GM03348 (cell line): ENCODE results near the gene BCO2.
"Not testable (repeated sequence)": the region's sequence is repeated elsewhere in the genome, so short reads cannot be mapped to it uniquely, and the experiment has no call there.

Source experiments
- DNase-seq: peaks from one replicate; pipeline ENCODE4 v3.0.0; 2012; ENCODE audit warnings: low spot score

The BCO2 gene

DNA sequence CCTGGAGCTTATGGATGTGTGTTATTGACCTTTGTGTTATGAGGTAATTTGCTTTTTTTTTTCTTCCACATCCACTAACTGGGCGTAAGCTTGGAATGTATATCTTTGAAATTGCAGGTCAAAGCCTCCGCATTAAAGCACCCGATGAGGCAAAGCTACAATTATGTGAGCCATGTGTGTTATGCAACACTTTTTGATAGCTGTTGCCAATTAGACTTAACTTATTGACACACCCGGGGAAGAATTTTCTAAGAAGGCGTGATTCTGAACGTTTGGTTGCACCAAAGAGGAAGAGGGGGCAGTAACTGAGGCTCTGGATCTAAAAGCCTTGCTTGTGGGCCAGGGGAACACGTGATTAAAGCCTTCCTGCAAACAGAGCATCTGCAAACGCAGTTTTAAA lies 8.8 kb upstream of the BCO2 start:
- DNase-seq: peak; percentile 72

DNA sequence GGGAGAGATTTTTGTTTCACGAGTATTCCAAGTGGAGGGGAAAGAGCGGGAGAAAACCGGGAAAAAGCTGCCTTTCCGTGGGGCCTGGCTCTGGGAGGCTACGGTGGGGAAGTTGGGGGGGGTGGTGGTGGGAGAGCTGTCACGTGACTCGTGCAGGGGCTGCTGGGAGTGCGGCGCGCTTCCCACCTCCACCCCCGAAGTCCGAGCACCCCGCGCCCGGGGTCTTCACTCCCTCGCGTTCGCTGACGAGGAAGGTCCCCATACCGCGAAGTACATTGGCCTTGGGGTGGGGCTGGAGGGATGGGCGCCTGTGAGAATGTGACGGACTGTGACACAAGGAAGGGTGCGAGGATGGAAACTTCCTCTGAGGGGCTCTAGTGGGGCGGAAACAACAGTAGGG lies 8.2 kb upstream of the BCO2 start, which contains the start of gene TEX12:
Gene TEX12 (plus strand): TSS at position 228 of the 400 bp plus-strand sequence. CDS start 1,897 bp downstream, outside the sequence.
- no peak for DNase-seq

DNA sequence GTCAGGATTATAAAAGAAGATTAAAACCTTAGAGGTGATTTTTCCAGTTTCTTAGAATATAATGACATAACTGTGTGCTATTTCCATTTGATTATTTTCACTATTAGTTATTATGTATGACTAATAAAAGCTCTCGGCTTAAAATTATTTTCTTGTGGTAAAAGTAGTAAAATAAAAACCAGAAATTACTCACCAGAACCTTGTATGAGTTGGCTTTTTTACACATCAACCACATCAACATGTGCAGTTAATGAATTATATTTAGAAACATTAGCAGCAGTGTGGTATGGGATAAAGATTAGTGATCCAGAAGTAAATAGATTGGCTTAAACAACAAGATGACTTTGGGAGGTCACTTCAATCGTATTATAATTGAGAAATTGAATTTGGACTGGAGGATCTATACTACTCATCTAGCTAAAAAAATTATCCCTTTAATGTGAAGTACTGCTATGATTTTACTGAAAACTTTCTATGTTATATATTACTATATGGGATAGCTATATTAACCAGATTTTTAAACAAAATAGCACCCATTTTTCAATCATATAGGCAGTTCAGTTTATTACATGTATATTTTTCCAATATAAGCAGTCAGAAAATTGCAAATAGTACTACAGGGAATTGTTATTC lies 2.8 kb upstream of the BCO2 start:
- peak; percentile 51 for DNase-seq

DNA sequence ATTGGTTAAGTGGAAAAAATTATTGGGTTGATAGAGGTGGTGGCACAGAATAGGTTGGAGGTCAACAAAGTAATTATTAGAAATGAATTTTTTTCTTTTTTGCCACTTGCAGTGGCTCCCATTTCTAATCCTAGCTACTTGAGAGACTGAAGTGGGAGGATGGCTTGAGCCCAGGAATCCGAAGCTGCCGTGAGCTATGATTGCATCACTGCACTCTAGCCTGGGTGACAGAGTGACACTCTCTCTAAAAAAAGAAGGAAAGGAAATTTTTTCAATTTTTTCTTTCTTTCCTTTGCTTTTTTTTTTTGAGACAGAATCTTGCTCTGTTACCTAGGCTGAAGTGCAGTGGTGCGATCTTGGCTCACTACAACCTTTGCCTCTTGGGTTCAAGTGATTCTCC lies 2.2 kb upstream of the BCO2 start:
- no peak for DNase-seq

DNA sequence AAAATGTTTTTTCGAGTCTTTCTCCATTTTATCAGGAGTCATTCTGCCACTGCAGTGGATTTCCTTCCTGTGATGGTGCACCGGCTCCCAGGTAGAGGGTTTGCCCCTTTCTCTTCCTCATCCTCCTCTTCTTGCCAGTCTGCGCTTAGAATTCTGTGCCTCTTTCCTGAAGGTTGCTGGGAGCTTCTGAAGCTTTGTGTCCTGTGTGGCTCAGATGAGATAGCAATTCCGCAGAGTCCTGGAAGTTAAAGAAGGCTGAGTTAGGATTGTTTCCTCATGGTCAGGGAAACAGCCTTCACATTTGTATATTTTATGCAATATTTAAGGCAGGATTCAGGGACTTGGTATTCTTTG lies 264 bp downstream of the BCO2 start:
- DNase-seq: no peak

DNA sequence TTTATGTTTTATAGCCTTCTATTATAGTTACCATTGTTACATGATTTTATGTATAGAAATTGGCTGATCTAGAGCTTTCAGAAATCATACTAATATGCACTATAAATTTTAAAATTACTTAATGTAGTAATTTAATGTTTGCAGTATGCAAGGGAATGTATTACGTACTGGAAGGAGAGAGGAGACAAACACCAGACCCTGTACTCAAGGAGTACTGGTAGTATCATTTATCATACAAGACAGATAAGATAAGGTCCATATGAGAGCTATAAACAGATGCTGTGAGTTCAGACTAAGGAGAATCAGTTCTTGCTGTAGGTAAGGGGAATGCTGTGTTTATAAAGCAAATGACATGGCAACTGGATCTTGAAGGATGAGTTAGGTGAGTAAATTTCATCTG lies 765 bp downstream of the BCO2 start:
- no peak for DNase-seq

DNA sequence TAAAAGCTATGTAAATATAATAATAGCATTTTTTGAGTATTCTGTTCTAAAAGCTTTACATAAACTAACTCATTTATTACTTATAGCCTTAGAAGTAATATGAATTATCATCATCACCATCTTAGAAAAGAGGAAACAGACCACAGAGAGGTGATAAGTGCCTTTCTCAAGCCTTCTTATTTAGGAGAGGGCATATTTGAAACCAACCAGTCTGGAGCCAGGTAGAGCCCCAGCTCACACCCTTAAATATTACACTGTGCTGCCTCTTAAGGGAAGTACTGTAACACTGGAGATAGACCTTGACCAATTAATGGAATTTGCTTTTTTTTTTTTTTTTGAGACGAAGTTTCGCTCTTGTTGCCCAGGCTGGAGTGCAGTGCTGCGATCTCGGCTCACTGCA lies 2.3 kb downstream of the BCO2 start:
- no peak for DNase-seq

DNA sequence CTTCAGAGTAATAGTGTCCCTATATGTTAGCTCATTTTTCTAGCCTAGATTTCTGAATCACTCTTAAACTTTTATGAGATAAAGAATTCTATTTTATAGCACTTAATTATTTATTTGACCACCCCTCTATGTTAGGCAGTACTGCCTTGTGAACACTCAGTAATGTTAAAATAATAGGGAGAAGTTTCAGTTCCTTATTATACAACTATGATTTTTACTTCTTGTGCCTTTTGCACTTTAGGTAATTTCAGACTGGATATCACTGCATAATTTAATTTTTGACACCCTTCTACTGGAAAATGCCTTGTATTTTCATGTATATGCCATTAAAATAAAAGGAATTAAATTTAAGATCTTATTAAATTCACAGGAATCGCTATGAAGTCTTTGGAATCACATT lies 3.1 kb downstream of the BCO2 start:
- DNase-seq: no peak

DNA sequence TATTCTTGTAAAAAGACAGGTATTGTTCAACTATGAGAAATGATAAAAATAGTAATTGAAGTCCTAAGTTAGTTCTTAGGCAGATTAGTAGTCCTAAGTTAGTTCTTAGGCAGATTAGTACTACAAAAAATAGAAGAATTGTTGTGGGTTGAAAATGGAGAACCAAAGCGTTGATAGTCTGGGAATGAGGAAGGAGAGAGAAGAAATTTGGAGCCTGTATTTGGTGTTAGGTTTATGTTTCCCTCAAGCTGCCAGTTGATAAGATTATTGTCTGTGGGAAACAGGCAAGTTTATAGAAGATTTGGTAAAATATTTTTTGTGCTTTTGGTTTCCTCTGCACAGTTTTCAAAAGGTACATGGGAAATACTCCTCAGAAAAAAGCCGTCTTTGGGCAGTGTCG lies 3.6 kb downstream of the BCO2 start:
- DNase-seq: no peak

DNA sequence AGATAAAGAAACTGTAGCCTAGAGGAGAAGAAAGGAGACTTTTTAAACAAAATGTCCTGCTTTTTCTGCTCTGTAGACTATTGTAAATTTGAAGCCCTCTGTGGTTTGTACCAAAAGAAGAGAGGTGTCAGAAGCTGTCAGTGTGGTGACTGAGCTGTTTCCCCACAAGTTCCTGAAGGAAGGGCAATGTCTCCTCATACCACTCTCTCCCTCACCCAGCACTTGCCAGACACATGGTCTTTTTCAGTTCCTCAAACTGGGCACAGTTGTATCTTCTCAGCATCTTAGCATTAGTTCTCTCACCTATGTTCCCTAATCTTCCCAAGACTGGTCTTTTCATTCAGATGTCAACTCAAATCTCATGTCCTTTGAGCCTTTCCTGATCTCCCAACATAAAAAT lies 4.3 kb downstream of the BCO2 start:
- no peak for DNase-seq

DNA sequence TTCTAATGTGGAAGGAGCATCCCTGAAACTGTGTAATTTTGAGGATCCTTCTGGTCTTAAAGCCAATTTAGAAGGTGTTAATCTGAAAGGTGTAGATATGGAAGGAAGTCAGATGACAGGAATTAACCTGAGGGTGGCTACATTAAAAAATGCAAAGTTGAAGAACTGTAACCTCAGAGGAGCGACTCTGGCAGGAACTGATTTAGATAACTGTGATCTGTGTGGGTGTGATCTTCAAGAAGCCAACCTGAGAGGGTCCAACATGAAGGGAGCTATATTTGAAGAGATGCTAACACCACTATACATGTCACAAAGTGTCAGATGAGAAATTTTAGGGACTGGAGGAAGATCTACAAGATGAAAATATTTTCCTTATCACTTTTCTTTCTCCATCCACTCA lies 7.6 kb downstream of the BCO2 start:
- no peak for DNase-seq

DNA sequence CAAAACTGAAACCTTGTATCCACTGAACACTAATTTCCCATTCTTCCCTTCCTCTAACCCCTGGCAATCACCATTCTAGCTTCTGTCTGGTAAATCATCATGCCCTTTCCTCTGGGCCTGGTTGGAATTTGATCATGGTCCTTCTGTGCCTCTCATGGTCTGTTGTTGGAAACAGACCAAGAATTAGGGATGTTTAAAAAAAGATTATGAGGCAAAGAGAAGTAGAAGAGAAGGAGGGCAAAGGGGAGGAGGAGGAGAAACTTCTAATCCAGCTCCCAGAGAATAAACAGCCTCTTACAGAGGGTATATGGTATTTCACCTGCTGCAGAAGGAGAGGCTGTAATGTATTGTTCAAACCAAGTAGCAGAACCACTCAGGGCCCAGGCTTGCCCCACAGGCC lies 10.6 kb downstream of the BCO2 start:
- DNase-seq: no peak

DNA sequence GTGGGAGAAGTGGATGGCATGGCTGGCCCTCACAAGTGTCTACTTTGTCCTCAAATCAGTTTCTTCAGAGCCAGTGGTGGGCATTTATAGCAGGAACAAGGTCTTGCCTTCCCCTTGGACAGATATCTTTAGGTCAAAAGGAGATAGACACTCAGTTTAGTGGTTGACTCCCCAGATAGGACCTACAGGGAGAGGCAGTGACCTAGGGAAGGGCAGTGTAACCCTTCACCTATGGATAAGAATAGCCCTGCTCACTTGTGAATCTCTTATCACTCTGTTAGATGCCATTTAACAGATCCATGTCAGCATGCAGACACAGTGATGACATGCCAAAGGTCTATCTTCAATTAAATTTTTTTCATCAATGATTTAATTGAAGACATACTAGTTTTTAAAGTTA lies 11.0 kb downstream of the BCO2 start:
- no peak for DNase-seq

DNA sequence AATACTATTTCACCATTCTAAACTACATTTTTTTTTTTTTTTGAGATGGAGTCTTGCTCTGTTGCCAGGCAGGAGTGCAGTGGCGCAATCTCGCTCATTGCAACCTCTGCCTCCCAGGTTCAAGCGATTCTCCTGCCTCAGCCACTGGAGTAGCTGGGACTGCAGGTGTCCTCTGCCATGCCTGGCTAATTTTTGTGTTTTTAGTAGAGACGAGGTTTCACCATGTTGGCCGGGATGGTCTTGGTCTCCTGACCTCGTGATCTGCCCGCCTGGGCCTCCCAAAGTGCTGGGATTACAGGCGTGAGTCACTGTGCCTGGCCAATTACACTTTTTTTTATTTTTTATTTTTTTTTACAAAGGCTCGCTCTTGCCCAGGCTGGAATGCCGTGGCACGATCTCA lies 19.8 kb downstream of the BCO2 start:
- not testable (repeated sequence) for DNase-seq

DNA sequence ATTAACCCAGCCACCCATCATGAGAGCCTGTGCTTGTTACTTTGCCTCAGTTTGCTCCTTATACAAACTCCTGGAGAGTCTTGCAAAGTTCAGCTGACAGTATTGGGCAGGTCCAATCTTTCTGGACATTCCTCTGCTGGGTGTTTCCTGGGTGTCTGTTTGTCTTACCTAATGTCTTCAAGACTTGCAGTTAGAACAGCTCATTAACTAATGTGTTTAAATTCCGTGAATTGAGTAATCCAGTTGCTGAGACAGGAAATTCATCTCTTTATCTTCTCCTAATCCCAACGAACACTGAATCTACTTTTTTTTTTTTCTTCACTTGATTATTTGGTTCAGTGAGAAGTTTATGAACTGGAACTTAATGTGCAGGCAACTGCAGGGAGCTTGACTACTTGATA lies 20.6 kb downstream of the BCO2 start:
- peak; percentile 64 for DNase-seq

DNA sequence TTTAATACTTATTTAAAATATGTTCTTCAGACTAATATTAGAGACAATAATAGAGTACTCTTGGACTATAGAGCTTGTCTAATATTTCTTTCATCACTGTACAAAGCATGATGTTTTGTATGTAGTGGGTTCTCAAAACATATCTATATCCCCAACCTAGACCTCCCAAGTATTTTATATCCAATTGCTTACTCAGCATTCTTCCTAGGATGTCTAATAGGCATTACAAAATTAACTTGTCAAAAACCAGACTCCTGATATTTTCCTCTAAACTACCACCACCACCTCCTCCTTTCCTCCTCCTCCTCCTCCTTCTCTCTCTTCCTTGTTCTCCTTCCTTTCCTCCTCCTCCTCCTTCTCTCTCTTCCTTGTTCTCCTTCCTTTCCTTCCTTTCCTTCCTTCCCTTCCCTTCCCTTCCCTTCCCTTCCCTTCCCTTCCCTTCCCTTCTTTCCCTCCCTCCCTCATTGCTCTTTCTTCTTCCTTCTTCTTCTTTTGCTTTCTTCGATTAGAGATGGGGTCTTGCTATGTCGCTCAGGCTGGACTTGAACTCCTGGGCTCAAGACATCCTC lies 21.3 kb downstream of the BCO2 start:
- DNase-seq: no peak

DNA sequence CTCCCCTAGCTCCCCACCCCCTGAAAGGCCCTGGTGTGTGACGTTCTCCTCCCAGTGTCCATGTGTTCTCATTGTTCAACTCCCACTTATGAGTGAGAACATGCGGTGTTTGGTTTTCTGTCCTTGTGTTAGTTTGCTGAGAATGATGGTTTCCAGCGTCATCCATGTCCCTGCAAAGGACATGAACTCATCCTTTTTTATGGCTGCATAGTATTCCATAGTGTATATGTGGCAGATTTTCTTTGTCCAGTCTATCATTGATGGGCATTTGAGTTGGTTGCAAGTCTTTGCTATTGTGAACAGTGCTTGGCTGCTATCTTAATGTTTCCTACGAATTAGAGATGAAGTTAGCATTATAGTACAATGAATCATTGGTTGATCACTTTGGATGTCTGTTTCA lies 23.8 kb downstream of the BCO2 start:
- DNase-seq: not testable (repeated sequence)

DNA sequence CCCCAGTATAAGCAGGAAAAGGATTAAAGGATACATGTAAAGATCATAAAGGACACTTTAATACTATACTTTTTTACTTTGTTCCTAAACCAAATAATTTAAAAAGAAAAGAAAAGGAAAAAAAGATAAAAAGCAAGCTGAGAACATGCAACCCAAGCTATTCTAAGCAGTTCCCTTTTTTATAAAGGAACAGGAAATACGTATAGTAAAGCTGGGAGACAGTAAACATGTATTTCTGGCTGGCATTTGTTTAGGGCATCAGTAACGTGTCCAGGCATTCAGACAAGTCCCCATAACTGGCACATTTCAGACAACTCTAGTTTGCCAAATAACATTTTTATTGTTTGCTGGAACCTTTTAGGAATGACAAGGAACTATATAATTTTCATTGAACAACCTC lies 24.9 kb downstream of the BCO2 start:
- DNase-seq: no peak

DNA sequence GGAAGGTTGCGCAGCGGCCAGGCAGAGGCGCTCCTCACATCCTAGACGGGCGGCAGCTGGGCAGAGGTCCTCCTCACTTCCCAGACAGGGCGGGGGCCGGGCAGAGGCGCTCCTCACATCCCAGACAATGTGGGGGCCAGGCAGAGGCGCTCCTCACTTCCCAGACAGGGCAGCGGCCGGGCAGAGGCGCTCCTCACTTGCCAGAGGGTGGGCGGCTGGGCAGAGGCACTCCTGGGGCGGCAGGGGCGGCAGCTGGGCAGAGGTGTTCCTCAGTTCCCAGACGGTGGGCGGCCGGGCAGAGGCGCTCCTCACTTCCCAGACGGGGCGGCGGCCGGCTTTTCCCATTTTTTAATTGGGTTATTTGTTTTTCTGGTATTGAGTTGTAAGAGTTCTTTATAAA lies 30.8 kb downstream of the BCO2 start:
- DNase-seq: no peak

DNA sequence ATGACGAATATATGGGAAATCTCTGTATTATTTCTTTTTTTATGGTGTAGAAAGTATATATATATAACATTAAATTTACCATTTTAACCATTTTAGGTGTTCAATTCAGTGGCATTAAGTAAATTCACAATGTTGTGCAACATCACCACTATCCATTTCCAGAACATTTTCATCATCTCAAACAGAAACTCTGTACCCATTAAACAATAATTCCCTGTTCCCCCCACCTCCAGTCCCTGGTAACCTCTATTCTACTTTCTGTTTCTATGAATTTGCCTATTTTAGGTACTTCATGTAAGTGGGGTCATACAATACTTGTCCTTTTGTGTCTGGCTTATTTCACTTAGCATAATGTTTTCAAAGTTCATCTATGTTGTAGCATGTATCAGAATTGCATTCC lies 35.6 kb downstream of the BCO2 start:
- no peak for DNase-seq

DNA sequence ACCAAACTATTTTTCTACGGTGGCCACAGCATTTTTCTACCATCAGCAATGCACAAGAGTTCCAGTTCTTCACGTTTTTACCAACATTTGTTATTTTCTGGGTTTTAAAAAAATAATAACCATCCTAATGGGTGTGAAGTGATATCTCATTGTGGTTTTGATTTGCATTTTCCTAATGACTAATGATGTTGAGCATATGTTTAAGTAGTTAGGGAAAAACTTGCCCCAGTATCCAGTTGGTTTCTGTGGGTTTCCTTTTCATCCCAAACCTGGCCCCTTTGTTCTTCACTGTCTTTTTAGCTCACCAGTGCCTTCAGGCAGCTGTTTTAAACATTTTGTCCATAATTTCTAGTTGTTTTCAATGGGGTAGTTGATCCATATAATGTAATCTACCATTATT lies 36.2 kb downstream of the BCO2 start:
- DNase-seq: no peak

DNA sequence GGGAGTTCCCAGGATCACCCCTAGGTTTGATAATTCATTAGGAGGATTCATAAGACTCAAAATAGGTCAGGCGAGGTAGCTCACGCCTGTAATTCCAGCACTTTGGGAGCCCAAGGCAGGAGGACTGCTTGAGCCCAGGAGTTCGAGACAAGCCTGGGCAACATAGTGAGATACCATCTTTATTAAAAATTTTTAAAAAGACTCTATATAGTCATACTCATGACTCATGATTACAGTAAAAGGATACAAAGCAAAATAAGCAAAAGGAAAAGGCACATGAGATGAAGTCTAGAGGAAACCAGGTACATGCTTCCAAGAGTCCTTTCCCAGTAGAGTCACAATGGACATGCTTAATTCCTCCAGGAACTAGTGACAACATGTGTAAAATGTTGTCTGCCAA lies 37.0 kb downstream of the BCO2 start:
- no peak for DNase-seq

DNA sequence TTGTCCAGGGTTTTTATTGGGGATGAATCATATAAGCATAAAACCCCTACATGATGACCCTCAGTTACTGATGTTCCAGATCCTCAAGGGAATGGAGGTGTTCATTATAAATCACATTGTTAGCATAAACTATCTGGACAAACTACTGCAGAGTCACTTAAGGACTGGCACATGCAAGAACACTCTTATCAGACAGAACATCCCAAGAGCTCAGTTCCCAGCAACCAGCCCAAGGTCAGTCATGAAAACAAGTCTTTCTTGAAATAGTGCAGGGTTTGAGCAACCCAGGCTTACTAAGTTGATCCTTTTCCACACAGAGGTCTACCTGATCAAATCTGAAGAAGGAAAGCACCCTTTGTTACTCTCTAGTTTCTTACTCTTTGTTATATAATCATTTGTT lies 37.4 kb downstream of the BCO2 start:
- no peak for DNase-seq

DNA sequence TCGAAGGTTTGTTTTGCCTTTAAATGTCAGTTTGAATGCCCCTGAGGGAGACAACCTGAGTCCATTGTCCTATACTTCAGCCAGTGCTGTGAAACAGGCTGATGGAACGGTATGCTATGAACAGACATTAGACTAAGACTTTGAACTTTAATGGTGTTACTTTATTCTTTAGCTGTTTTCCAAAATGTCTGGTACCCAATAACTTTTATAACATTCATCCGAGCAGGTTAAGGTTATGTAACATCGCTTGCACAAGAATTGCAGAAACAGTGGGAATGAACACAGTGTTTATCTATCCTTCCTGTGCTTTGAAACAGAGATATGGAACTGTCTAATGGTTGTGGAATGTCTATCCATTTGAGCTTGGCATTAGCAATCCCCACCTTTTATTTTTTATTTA lies 38.4 kb downstream of the BCO2 start:
- DNase-seq: no peak

DNA sequence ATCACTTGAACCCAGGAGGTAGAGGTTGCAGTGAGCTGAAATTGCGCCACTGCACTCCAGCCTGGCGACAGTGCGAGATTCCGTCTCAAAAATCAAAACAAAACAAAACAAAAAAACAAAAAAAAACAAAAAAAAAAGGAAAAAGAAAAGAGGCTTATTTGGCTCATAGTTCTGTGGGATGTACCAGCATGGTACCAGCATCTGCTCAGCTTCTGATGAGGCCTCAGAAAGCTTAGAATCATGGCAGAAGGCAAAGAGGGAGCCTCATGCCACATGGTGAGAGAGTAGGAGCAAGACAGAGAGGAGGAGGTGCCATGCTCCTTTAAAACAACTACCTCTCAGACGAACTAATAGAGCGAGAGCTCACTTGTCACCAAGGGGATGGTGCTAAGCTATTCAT lies 40.3 kb downstream of the BCO2 start:
- no peak for DNase-seq
